DMS53 treated with DMSO at 0.1 percent for 48 hours (cell line): ENCODE data around the gene USP48.
A peak's percentile ranks its signal among the peaks of the same experiment; 100 is the strongest.

ENCODE experiments used
- DNase-seq: peaks from one replicate; lab custom pipeline; 2025; ENCODE audit not compliant: unreplicated experiment; lab: John Stamatoyannopoulos, UW

The USP48 gene

GRCh38 chr1:21655259-21655658 lies 127.7 kb downstream of the USP48 start:
- DNase-seq = no peak

- DNase-seq = no peak
Measured at GRCh38 chr1:21654209-21654608, 128.7 kb downstream of the USP48 start.

- no peak for DNase-seq
Measured at GRCh38 chr1:21653744-21654100, 129.2 kb downstream of the USP48 start.

- no peak for DNase-seq
Measured at GRCh38 chr1:21652937-21653743, 129.8 kb downstream of the USP48 start.

GRCh38 chr1:21652101-21652936 lies 130.6 kb downstream of the USP48 start:
- DNase-seq = no peak

GRCh38 chr1:21651214-21652042 lies 131.5 kb downstream of the USP48 start:
- peak; percentile 33 for DNase-seq

- no peak for DNase-seq
Measured at GRCh38 chr1:21650400-21650799, 132.5 kb downstream of the USP48 start.

DNA sequence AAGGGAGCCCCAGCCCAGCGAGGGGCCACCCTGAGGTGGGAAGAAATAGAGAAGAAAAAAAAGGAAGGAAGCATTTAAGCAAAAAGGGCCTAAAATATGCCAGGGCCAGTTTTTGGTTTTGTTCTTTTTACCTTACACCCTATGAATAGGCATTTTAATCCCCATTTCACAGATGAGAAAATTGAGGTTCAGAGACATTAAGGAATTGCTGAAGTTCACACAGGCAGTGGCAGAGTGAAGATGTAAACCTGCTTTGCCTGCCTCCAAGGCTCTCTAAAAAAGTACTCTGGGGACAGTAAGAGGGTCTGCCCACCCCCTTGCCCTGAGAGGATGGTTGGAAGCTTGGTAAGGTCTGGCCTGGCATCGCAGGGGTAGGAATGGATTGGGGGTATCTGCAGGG lies 133.6 kb downstream of the USP48 start:
- DNase-seq = no peak

DNA sequence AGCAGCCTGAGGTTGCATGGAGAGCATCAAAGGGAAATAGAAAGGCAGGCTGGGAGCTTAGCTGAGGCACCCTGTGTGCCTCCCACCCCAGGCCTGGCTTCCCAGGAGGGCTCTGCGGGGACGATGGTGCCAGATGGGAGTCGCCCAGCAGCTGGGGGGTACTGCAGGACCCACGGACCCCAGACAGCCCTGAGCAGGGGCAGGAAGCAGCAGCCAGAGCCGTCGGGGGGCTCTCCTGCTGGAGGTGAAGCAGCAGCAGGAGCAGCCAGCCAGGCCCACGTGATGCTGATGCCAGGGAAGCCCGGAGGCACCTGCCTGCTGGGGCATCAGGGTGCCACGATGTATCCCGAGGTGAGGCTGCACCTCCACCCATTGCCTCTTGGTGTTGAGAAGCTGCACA lies 134.2 kb downstream of the USP48 start:
- no peak for DNase-seq

DNA sequence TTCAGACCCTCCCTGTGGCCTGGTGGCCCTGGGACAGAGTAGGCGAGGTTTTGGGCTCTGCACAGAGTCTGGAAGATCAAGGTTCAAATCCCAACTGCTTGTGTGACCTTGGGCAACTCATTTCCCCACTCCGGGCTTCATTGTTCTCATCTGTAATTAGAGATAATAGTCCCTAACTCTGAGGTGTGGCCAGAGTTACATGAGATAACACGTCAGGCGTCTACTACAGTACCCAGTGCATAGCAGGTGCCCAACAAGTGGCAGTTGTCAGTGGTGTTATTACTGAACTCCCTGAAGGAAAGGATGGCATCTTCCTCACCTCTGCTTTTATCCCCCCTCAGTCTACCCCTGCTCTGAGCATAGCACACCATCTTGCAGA lies 134.6 kb downstream of the USP48 start:
- DNase-seq = no peak

DNA sequence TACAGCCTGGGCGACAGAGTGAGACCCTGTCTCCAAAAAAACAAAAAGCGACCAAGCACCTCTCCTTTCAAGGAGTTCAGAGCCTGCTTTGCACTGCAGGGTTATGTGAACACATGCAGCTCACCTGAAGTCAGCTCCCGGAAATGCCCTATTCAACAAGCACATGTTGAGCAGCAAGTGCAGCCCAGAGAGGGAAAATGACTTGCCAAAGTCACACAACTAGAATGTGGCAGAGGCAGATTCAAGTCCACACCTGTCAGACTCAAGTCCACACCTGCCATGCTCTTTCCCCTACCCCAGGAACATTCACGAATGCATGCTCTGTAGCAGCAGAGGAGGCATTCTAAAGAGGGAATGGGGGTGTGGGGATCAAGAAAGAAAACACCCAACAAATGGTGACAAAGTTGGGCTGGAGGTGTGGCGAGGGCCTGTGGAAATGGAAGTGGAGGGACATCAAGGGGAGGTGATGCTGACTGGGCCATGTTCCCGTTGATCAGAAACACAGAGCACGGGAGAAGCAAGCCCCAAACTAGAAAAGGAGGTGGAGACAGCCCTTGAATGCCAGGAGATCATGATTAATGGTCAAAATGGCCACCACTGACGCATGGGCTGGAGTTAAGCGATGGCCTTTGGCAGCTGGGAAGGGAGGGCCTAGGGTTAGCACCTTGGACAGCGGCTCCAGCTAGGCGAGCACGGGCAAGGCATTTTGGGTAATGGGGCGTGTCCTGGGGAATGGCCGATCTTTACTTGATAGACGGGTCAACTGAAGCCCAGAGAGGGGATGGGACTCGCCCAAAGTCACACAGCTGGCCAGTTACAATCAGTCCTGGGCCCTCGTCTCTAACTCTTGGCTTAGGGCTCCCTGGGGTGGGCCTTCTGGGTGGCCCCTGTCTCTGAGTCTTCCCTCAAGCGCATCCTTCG lies 135.3 kb downstream of the USP48 start:
- DNase-seq = no peak

DNA sequence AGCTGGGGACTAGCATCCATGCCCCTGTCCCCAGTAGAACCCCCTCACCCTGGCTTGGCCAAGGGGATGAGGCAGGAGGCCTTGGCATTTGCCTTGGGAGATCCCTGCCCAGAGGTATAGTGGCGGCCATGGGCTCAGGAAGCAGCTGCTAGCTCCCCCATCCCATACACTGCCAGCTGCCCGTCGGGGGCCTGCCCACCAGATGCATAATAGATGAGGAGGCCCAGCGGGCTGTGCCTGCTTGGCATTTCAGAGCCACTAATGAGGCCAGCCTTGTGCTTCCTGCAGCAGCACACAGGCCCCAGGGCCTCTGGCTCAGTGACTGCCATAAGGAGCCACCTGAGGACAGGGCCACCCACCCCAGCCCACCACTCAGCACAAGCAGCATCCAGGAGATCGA lies 137.4 kb downstream of the USP48 start:
- no peak for DNase-seq

DNA sequence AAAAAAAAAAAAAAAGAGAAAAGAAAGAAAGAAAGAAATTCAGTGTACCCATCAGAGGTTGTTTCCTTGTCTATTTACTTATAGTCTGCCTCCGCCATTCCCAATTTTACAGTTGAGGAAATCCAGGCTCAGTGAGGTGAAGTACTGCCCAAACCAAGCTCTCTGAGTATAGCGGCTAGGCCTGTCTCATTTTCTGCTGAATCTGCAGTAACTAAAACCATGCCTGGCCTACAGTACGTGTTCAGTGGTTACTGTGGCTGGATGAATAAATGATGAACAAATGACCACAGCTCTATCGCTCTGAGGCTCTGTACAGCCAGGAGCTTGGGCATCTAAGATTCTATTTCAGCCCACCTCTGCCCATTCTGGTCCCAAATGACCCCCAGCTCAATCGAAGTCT lies 138.0 kb downstream of the USP48 start:
- DNase-seq = no peak

DNA sequence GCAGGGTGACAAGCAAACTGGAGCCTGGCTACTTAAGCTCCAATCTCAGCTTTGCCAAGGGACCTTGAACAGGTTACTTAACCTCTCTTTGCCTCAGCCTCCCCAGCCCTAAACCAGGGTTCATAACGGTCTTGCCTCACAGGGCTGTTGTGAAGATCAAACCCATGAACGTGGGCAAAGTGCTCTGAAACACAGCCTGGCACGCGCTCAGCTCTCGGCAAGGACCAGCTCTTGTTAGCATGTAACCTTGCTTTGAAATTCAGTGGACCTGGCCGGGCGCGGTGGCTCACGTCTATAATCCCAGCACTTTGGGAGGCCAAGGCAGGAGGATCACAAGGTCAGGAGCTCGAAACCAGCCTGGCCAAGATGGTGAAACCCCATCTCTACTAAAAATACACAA lies 138.6 kb downstream of the USP48 start:
- no peak for DNase-seq

GRCh38 chr1:21643624-21644023 lies 139.3 kb downstream of the USP48 start:
- no peak for DNase-seq

GRCh38 chr1:21641967-21642739 lies 140.8 kb downstream of the USP48 start:
- DNase-seq = no peak

DNA sequence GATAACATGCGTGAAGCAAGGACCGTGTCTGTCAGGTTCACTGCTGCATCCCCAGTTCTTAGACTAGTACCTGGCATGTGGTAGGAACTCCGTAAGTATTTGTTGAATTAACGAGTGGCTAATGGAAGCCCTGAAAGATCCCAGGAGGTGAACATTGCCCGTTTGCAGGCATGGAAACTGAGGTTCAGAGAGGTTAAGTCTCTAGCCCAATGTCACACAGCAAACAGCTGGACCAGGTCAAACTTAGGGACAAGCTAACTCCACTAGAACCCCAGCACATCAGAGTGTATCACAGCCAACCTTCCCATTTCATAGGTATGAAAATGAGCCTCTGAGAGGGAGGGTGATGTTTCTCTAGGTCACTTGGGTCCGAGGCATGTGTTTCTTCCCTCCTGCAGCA lies 141.4 kb downstream of the USP48 start:
- DNase-seq = no peak

DNA sequence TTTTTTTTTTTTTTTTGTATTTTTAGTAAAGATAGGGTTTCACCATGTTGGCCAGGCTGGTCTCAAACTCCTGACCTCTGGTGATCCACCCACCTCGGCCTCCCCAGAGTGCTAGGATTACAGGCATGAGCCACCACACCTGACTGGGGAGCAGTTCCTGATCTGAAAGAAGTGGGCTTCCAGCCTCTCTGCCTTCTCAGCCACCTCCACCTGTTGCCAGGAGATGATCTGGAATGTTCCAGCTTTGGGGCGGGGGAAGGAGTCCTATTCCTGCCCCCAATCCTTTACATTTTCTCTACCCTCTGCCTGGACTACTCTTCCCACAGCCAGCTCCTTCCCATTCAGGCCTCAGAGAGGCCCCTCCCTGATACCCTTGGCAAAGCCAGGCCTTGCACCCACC lies 141.9 kb downstream of the USP48 start:
- DNase-seq = no peak

- DNase-seq = no peak
Measured at GRCh38 chr1:21640653-21641052, 142.3 kb downstream of the USP48 start.

GRCh38 chr1:21639594-21640041 lies 143.3 kb downstream of the USP48 start:
- no peak for DNase-seq
